ENCODE results near the gene C11orf21. TPM values are rescaled to one million over a fixed set of nuclear protein-coding genes. Genes with fewer than 3 reads are reported as not detected.

The C11orf21 gene
- total RNA-seq, 1 experiment from 2014 or later, result 0.81 TPM

DNA sequence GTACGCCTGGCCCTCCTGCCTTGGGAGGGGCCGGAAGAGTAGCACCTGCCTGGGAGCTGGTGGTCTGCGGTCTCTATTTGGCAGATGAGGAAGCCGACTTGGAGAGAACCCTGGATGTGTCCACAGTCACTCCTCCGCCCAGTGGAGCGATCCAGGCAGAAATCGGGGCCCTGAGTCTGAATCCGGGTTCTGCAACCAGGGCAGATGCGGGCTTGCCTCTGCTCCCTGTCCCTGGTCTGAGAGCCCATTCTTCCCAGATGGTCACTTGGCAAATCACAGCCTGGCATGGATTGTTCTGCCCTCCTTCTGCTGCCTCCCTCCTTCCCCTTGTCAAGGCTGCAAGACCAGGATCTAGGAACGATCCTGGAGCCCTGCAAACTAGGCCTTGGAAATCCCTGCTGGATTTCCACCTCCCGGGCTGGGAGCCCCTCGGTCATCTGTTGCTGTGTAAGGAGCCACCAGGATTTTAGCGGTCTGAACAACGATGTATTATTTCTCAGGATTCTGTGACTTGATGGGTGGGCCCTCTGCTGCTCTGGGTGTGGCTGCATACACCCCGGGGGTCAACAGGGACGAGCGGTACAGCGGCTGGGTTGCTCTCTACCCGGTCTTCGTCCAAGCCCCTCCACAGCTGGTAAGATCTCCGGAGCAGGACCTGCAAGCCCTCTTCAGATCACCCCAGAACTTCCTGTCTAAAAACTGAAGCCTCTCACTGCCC is 29.3 kb downstream of the C11orf21 start:
- no peak for DNase-seq (ENCODE audit: low spot score)

DNA sequence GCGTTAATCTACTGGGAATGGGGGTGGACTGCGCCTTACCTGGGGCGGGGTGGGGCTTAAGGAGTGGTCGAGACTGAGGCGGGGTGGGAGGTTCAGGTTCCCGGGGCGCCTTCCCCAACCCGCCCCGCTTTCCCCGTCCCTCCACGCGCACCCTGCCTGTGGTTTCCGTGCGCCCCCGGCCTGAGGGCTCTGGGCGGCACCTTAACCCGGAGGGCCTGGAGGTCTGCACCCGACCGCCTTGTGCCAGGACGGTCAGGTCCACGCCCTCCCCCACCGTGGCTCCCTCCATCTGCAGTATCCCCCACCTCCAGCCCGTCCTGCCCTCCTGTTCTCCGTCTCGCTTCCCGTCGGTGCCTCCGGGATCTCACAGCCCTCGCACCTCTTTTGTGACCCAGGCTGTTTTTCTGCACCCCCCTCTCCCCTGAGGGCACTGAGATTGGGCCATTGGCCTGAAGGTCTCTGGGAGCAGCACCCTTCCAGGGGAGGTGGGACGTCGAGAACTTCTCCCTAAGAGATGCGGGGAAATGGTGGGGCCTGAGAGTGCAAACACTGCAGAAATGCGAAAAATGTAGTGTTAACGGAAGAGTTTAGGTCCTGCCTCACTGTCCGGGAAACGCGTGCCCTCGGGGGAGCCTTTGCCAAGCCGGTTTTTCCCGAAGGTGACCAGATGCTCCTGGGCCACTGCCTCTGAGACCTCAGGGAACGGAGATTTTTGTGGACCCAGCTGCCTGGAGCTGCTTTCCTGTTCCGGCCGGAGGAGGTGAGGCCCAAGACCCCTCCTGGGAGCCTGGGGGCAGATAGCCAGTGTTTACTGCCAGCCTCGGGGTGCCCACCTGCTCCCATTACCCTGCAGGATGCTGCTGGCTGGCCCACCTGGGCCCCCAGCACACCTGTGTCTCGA is 30.1 kb downstream of the C11orf21 start:
- DNase-seq (ENCODE audit: low spot score), result no peak

GRCh38 chr11:2271077-2271326 is 30.7 kb downstream of the C11orf21 start:
- no peak for DNase-seq (ENCODE audit: low spot score)

DNA sequence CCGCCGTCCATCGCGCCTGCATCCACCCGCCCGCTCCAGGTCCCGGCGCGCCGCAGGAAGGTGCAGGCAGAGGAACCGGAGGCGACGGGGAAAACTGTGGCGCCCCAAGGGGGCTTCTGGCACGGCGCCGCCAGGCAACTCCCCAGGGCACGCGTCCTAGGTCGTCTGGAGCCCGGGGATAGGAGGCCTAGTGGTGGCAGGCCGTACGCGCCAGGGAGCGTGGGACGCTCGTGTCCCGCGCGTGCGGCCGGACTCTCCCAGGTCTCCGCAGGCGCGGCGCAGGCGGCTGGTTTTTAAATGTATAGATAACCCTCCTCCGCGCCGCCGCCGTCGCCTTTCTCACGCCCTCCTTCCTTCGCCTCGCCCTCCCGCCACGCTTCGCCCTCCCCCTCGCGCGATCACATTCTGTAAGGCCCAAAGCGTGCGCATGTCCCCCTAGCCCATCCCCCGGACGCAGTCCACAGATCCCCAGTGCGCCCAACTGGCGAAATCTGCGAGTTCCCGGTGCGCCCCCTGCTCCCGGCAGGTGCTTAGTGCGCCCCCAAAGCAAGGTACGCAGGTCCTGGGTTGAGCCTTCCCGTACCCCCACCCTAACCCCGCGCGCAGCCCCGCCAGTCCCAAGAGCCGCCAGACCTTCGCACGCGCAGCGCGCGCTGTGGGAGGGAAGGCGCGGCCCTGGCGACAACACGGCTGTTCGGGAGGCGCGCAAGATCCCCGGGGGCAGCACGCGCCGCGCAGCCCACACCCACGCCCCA is 31.2 kb downstream of the C11orf21 start, which contains the start of gene ASCL2:
ASCL2 (minus strand) TSS at position 267 of the 755 bp plus-strand sequence; CDS start at position 11, 256 bp downstream.
- no peak for DNase-seq (ENCODE audit: low spot score)

- peak; percentile 73 for DNase-seq (ENCODE audit: low spot score)
Measured at GRCh38 chr11:2269601-2270321, 32.0 kb downstream of the C11orf21 start.

DNA sequence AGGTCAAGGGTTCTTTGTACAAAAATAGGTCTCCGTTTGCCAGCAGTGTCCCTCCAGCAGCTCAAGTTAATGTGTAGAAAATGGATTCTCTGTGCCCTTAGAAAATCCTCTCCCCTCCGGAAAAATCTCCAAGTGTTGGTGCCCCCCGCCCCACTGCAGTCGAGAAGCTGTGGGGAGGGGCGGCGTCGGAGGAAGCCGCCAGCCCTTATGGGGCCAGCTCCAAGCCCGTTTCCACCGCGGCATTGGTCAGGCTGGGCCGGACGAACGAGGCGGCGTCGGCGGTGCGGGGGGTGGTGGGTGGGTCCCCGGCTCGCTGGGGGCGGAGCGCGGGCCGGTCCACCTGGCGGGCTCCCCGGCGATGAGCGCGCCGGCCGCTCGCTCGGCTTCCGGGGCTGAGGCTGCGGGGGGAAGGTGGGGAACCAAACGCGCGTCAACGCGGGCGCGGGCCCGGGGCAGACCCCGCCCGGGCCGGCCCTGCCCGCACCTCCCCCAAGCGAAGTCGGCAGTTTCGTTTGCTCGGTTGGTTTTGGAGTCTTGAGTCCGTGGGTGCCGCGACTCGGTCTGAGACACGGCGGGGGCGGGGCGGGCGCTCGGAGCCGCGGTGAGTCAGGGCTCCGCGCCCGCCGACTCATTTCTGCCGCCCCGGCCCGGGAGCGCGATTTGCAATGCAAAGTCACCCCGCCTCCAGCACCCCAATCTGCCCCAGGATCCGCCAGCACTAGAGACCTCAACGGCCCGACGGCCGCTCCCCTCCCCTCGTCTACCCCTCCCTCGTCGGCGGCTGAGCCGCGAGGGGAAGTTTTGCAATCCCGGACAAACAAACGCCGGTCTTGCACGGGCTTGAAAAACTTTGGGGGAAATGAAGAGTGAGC is 32.8 kb downstream of the C11orf21 start:
- DNase-seq (ENCODE audit: low spot score), result peak; percentile 64

- DNase-seq (ENCODE audit: low spot score), result peak; percentile 48
Measured at GRCh38 chr11:2267851-2268728, 33.6 kb downstream of the C11orf21 start.

DNA sequence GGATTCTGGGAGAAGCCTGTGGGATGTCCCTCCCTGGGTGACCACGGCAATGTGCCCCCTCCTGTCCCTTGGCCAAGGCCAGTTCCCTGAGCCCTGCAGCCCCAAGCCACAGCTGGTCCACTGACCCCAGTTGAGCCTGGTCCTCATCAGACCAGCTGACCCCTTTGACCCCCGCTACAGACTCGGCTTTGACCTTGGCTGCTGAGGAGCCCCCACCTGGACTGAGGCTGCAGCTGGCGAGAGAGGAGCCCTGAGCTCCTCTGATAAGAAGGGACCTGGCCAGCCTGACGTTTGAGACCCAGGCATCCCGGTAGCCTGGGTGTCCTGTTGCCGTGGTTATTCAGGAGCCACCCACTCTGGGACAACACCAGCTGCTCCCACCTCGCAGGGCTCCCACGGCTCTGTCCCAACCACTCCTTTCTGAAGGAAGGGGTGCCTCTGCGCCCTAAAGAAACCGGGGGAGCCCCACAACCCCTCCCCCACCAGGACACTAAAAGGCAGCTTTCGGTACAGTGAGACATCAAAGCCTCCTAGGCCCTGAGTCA is 34.3 kb downstream of the C11orf21 start:
- no peak for DNase-seq (ENCODE audit: low spot score)

- no peak for DNase-seq (ENCODE audit: low spot score)
Measured at GRCh38 chr11:2266586-2267305, 35.0 kb downstream of the C11orf21 start.

DNA sequence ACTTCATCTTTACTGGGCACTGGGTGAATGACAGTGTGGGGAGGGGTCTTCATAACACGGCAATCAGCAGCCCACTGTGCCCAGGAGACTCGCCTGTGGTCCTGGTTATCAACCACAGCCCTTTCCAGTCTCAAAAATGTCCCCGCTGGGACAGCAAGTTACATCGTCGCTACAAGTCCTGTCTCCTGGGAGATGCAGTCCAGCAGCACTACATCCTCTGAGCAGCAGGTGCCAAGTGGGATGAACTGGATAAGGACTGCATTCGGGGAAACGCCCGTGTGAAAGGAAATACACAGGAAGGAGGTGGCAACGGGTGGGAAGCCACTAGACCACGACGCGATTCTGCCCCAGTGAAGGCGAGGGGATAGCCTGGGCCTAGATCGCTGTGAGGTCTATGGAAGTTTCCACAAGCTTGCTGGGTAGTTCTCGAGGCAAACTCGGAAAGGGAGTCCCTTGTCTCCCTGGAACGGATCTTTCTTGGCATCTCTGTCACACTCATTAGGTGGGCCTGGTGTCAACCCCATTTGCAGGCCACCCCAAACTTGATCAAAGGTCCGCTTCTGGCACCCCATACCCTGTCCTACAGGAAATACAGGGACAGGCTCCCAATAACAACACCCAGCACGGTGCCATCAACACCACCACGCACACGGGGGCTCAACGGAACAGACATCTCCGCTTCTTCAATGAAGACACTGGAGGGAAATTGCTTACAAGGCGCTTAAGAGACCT is 35.7 kb downstream of the C11orf21 start:
- DNase-seq (ENCODE audit: low spot score), result no peak

DNA sequence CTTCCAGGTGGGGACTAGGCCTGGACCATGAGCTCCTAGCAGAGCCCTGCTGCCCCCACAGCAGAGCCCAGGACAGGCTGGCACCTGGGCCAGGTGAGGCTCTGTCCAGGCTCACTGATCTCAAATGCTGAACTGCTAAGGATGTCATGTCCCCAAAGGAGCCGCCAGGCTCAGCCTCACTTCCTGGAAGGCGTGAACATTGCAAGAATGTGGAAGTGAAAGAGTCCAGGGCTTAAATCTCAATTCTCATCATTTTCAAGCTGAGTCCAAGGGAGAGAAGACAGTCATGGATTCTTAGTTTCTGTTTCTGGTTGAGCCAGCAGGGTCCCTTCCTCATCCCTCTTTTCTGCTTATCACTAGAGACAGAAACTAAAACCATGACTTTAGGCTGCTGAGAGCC is 36.3 kb downstream of the C11orf21 start:
- DNase-seq (ENCODE audit: low spot score), result no peak

DNA sequence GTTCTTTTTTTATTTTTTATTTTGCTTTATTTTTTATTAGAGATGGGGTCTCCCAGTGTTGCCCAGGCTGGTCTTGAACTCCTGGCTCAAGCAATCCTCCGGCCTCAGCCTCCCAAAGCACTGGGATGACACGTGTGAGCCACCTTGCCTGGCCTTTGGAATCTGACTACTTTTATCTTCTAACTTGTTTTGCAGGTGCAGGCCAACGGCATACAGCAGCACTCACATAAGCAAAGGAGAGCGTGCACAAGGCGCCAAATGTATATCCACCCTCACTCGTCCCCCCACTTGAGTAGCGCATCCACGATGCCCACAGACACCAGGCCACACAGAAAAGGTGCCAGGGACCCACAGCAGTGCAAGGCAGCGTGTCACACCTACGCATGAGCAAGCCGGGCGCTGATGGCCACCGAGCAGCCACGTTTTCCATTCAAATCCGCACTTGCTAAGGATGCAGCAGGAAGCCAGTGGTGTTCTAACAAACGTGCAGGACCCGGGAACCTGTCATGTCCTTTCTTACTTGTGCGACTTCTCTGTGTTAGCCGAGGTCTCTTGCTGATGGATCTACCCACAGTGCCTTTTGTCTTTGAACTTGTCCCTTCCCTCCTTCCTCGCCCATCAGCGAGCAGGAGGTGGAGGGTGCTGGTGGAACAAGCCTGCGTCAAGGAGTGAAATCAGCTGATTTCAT is 37.2 kb downstream of the C11orf21 start:
- no peak for DNase-seq (ENCODE audit: low spot score)

GRCh38 chr11:2263724-2264360 is 37.9 kb downstream of the C11orf21 start:
- DNase-seq (ENCODE audit: low spot score), result no peak

- no peak for DNase-seq (ENCODE audit: low spot score)
Measured at GRCh38 chr11:2263071-2263565, 38.6 kb downstream of the C11orf21 start.

GRCh38 chr11:2262301-2263070 is 39.2 kb downstream of the C11orf21 start:
- DNase-seq (ENCODE audit: low spot score), result no peak
